GM12801 (cell line): ENCODE measurements around the gene UNC13C.

ENCODE experiments used
- CTCF ChIP-seq: IDR thresholded peaks from one replicate; pipeline ENCODE4 v1.5.1; 2011; ENCODE audit warnings: control low read depth; ENCODE audit not compliant: insufficient read length; ENCODE audit errors: extremely low read depth

The UNC13C gene

GRCh38 chr15:54227569-54227968, 249.3 kb downstream of the UNC13C start:
- TF ChIP-seq CTCF = no peak

GRCh38 chr15:54250326-54250725, 272.1 kb downstream of the UNC13C start:
- TF ChIP-seq CTCF = no peak

GRCh38 chr15:54256190-54256589, 277.9 kb downstream of the UNC13C start:
- no peak for TF ChIP-seq CTCF

GRCh38 chr15:54273928-54274327, 295.7 kb downstream of the UNC13C start:
- TF ChIP-seq CTCF = no peak

- TF ChIP-seq CTCF = no peak
Measured at GRCh38 chr15:54277834-54278233, 299.6 kb downstream of the UNC13C start.

GRCh38 chr15:54280726-54281125, 302.5 kb downstream of the UNC13C start:
- no peak for TF ChIP-seq CTCF

- no peak for TF ChIP-seq CTCF
Measured at GRCh38 chr15:54282228-54282836, 304.1 kb downstream of the UNC13C start.
